ENCODE data around the gene MCC. TPM values are rescaled to one million over a fixed set of nuclear protein-coding genes. Genes with fewer than 3 reads are reported as not detected.

MCC gene
- total RNA-seq, 1 experiment from 2014 or later = 0.60 TPM

- Histone ChIP-seq H3K4me1 (ENCODE audit: insufficient read depth, low read length, poor library complexity, severe bottlenecking) (no peaks in the 10 kb centered on the region), H3K27me3 (replicated peaks; ENCODE audit: insufficient read depth, low read depth, low read length, poor library complexity) (no peaks in the 10 kb centered on the region), H3K4me3 (ENCODE audit: low read depth, low read length, poor library complexity, severe bottlenecking) (no peak overlapping the region), H3K9me3 (ENCODE audit: low read depth, low read length, poor library complexity, severe bottlenecking) (no peaks in the 10 kb centered on the region), H3K27ac (ENCODE audit: low read depth, low read length, poor library complexity, severe bottlenecking) (no peak overlapping the region), H3K36me3 (ENCODE audit: insufficient read depth, low read length, poor library complexity, severe bottlenecking) (no peaks in the 10 kb centered on the region)
- ChIA-PET CTCF (no interaction called here), POLR2A (ENCODE audit: low non-redundant PET) (no interaction called here)
- no TSS peak for BruUV-seq (replicated peaks)
- no peak for TF ChIP-seq CTCF (conservative IDR thresholded peaks at IDR 0.05; ENCODE audit: low read depth, low read length)
- no peak for TF ChIP-seq EZH2 (IDR thresholded peaks at IDR 0.05; ENCODE audit: borderline replicate concordance, low read depth, low read length, poor library complexity, severe bottlenecking)
- DNase-seq (ENCODE audit: low spot score) = no peak
- intact Hi-C loops (cut with micrococcal nuclease; ENCODE audit: unreplicated experiment) = no loop called here
These were observed 299.8 kb downstream of the MCC start for GRCh38 chr5:113188436-113188835.

GRCh38 chr5:113187906-113188305, 300.3 kb downstream of the MCC start:
- DNase-seq (ENCODE audit: low spot score) = no peak
- no TSS peak for BruUV-seq (replicated peaks)
- Histone ChIP-seq H3K4me1 (ENCODE audit: insufficient read depth, low read length, poor library complexity, severe bottlenecking) (no peaks in the 10 kb centered on the region), H3K27me3 (replicated peaks; ENCODE audit: insufficient read depth, low read depth, low read length, poor library complexity) (no peaks in the 10 kb centered on the region), H3K4me3 (ENCODE audit: low read depth, low read length, poor library complexity, severe bottlenecking) (no peak overlapping the region), H3K36me3 (ENCODE audit: insufficient read depth, low read length, poor library complexity, severe bottlenecking) (no peaks in the 10 kb centered on the region), H3K9me3 (ENCODE audit: low read depth, low read length, poor library complexity, severe bottlenecking) (no peaks in the 10 kb centered on the region), H3K27ac (ENCODE audit: low read depth, low read length, poor library complexity, severe bottlenecking) (no peak overlapping the region)
- ChIA-PET CTCF (no interaction called here), POLR2A (ENCODE audit: low non-redundant PET) (no interaction called here)
- intact Hi-C loops (cut with micrococcal nuclease; ENCODE audit: unreplicated experiment) = no loop called here
- TF ChIP-seq EZH2 (IDR thresholded peaks at IDR 0.05; ENCODE audit: borderline replicate concordance, low read depth, low read length, poor library complexity, severe bottlenecking) (no peak), CTCF (conservative IDR thresholded peaks at IDR 0.05; ENCODE audit: low read depth, low read length) (no peak)

- CTCF ChIA-PET = no interaction called here
- H3K4me3 ChIP-seq (ENCODE audit: low read depth, low read length, poor library complexity, severe bottlenecking) = no peak overlapping the region
- POLR2A ChIA-PET (ENCODE audit: low non-redundant PET) = no interaction called here
- intact Hi-C loops (cut with micrococcal nuclease; ENCODE audit: unreplicated experiment) = no loop called here
- TF ChIP-seq EZH2 (IDR thresholded peaks at IDR 0.05; ENCODE audit: borderline replicate concordance, low read depth, low read length, poor library complexity, severe bottlenecking) (no peak), CTCF (conservative IDR thresholded peaks at IDR 0.05; ENCODE audit: low read depth, low read length) (no peak)
- no peaks in the 10 kb centered on the region for H3K27me3 ChIP-seq (replicated peaks; ENCODE audit: insufficient read depth, low read depth, low read length, poor library complexity)
- no peaks in the 10 kb centered on the region for H3K9me3 ChIP-seq (ENCODE audit: low read depth, low read length, poor library complexity, severe bottlenecking)
- no peak for DNase-seq (ENCODE audit: low spot score)
- no peaks in the 10 kb centered on the region for H3K4me1 ChIP-seq (ENCODE audit: insufficient read depth, low read length, poor library complexity, severe bottlenecking)
- no TSS peak for BruUV-seq (replicated peaks)
- no peaks in the 10 kb centered on the region for H3K36me3 ChIP-seq (ENCODE audit: insufficient read depth, low read length, poor library complexity, severe bottlenecking)
- H3K27ac ChIP-seq (ENCODE audit: low read depth, low read length, poor library complexity, severe bottlenecking) = no peak overlapping the region
These were observed 302.2 kb downstream of the MCC start for GRCh38 chr5:113186061-113186460.

Measured in A673 (cell line).